Gastroesophageal sphincter (tissue), 4 donors: ENCODE measurements around the gene WDR37. TPM values are rescaled to one million over a fixed set of nuclear protein-coding genes. Genes with fewer than 3 reads are reported as not detected.
A peak's percentile ranks its signal among the peaks of the same experiment; 100 is the strongest.

ENCODE experiments used
- ATAC-seq: fragments of 150-250 bp; one replicate; pipeline ENCODE4 v1.9.1; 2016; ENCODE audit warnings: mild to moderate bottlenecking, moderate library complexity
- H3K27ac ChIP-seq, 4 donors: fragments of 200-600 bp; sonication (generic) in 3 of 4; 1 replicate in 3 of 4; 2 replicates in 1 of 4; pipeline ENCODE4 v1.5.1; 2016 to 2019
- H3K27me3 ChIP-seq: fragments of 200-600 bp; sonication (generic); one replicate; pipeline ENCODE4 v1.5.1; 2019
- H3K36me3 ChIP-seq, 2 donors: fragments of 200-600 bp; sonication (generic); one replicate each; pipeline ENCODE4 v1.5.1; 2019; ENCODE audit warnings: control low read depth in 1 of 2
- H3K4me1 ChIP-seq, 3 donors: fragments of 200-600 bp; sonication (generic); 1 replicate in 2 of 3; 2 replicates in 1 of 3; pipeline ENCODE4 v1.5.1; 2016 to 2019; ENCODE audit warnings: control low read depth in 2 of 3
- H3K4me3 ChIP-seq, 2 donors: fragments of 200-600 bp; sonication (generic); one replicate each; pipeline ENCODE4 v1.5.1; 2019; ENCODE audit warnings: mild to moderate bottlenecking in 1 of 2, moderate library complexity in 1 of 2
- H3K9me3 ChIP-seq, 3 donors: fragments of 200-600 bp; sonication (generic); one replicate each; pipeline ENCODE4 v1.5.1; 2017 to 2019; ENCODE audit warnings: control low read depth in 2 of 3
- EP300 ChIP-seq: sonication (generic); formaldehyde crosslinking; IDR thresholded peaks from one replicate; pipeline ENCODE4 v1.6.1; 2017; ENCODE audit warnings: antibody characterized with exemption, mild to moderate bottlenecking
- POLR2A ChIP-seq, 2 donors: fragments of 450-650 bp; IDR thresholded peaks; one replicate each; pipeline ENCODE4 v1.6.1; 2017; ENCODE audit warnings: antibody characterized with exemption in 2 of 2, mild to moderate bottlenecking in 2 of 2, moderate library complexity in 1 of 2
- POLR2AphosphoS5 ChIP-seq: sonication (generic); formaldehyde crosslinking; IDR thresholded peaks from one replicate; pipeline ENCODE4 v1.6.1; 2017; ENCODE audit warnings: antibody characterized with exemption
- WGBS, 2 donors: methylation state at CpG; one replicate each; pipeline ENCODE4 v1.1.5; 2018; ENCODE audit warnings: low coverage in 1 of 2; 5-methylcytosine and 5-hydroxymethylcytosine counted together
- total RNA-seq, 4 donors: library from RNA; depleted of rRNA; stranded (reverse); fragments of >200 nt; gene quantifications; one replicate each; pipeline ENCODE4 v1.1.0, GENCODE V29; 2016
- TF ChIP-seq, protein P1 (sequence below), 4 experiments: fragments of 200-600 bp in 2 of 4; fragments of 450-650 bp in 2 of 4; sonication (generic) in 1 of 4; IDR thresholded peaks; one replicate each; pipeline ENCODE4 v1.5.1; 2017 to 2019; ENCODE audit warnings: antibody characterized with exemption in 4 of 4, mild to moderate bottlenecking in 2 of 4, moderate library complexity in 2 of 4

The WDR37 gene
- total RNA-seq, 4 donors from 2014 or later: 11.4 to 16.7 (median 13.9) TPM

DNA sequence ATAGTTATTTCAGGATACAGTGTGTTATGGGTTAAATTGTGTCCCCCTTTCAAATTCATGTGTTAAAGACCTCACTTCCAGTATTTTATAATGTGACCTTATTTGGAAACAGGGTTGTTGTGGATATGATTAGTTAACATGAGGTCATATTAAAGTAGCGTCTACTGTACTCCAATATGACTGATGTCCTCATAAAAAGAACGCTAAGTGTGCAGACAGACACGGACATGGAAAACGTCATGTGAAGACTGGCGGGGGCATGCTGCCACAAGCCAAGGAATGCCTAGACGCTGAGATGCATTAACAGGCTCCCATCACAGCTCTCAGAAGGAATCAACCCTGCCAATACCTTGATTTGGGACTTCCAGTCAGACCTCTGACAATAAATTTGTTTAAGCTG lies 1.5 kb upstream of the WDR37 start:
- Histone ChIP-seq H3K27me3 (no peaks in the 10 kb centered on the region), H3K27ac (peak overlapping the region in 1 of 4 donors; percentile 97), H3K36me3 (peaks cover 0 to 27% of the 10 kb centered on the region in 2 donors), H3K9me3 (no peaks in the 10 kb centered on the region), H3K4me3 (peak overlapping the region in 1 of 2 donors; percentile 96), H3K4me1 (peaks cover 3 to 86% (median 25%) of the 10 kb centered on the region in 3 donors)
- TF ChIP-seq EP300 (no peak), POLR2AphosphoS5 (no peak), POLR2A (IDR thresholded peaks at IDR 0.05) (no peak)
- TF ChIP-seq, protein P1, sequence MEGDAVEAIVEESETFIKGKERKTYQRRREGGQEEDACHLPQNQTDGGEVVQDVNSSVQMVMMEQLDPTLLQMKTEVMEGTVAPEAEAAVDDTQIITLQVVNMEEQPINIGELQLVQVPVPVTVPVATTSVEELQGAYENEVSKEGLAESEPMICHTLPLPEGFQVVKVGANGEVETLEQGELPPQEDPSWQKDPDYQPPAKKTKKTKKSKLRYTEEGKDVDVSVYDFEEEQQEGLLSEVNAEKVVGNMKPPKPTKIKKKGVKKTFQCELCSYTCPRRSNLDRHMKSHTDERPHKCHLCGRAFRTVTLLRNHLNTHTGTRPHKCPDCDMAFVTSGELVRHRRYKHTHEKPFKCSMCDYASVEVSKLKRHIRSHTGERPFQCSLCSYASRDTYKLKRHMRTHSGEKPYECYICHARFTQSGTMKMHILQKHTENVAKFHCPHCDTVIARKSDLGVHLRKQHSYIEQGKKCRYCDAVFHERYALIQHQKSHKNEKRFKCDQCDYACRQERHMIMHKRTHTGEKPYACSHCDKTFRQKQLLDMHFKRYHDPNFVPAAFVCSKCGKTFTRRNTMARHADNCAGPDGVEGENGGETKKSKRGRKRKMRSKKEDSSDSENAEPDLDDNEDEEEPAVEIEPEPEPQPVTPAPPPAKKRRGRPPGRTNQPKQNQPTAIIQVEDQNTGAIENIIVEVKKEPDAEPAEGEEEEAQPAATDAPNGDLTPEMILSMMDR (IDR thresholded peaks at IDR 0.05): no peak
- no peak for ATAC-seq
- WGBS, 2 donors: 28 to 43% methylated on average over 4 to 6 of the region's 6 CpGs

DNA sequence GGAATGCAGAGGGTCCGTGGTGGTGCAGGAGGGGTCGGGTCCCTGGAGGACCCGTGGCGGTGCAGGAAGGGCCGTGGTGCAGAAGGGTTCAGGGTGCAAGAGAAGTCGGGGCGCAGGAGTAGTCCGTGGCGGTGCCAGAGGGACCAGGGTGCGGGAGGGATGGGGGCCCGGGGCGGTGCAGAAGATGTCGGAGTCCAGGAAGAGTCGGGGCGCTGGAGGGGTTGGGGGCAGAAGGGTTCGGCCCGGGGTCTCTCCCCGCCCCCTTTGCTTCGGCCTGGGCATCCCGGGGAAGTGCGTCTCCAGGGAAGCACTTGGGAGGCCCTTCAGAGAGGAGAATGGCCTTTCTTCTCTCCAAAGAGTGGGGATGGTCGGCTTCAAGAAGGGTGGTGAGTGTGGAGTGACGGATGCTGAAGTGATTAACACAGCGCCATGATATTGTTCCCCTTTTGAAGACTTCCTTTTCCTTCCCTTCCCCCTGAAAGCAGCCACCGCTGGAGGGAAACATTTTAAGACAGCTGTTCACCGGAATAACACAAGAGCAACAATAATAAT lies 997 bp downstream of the WDR37 start:
- peak overlapping the region; percentile 97 to 100 (median 99) for H3K27ac ChIP-seq
- ATAC-seq: peak; percentile 2
- H3K36me3 ChIP-seq: peaks cover 0 to 19% of the 10 kb centered on the region in 2 donors
- H3K9me3 ChIP-seq: no peaks in the 10 kb centered on the region
- peak overlapping the region; percentile 96 to 97 for H3K4me3 ChIP-seq
- peaks cover 3 to 82% (median 13%) of the 10 kb centered on the region in 3 donors for H3K4me1 ChIP-seq
- 1 to 2% methylated on average over 18 to 24 of the region's 26 CpGs for WGBS, 2 donors
- TF ChIP-seq, protein P1 (IDR thresholded peaks at IDR 0.05): no peak
- TF ChIP-seq POLR2AphosphoS5 (no peak), EP300 (no peak), POLR2A (IDR thresholded peaks at IDR 0.05) (no peak)
- no peaks in the 10 kb centered on the region for H3K27me3 ChIP-seq

DNA sequence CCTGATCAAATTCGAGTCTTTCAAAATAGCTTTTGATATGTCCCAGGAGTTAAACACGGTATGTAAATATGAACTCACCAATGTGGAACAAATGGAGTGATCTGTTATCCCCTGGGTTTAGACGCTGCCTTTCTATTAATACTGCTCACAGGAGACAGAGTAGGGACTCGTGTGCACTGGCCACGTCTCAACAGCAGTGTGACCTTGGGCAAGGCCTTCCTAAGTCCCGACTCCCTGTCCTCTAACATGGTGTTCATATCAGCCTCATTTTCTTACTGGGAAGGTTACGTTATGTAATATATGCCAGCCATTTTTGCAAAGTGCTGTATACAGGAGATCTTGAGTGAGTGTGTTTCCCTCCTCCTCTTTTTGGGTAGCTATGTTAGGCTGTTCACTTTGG lies 1.8 kb downstream of the WDR37 start:
- Histone ChIP-seq H3K27me3 (no peaks in the 10 kb centered on the region), H3K4me3 (no peak overlapping the region), H3K4me1 (peaks cover 3 to 78% (median 13%) of the 10 kb centered on the region in 3 donors), H3K9me3 (no peaks in the 10 kb centered on the region), H3K27ac (no peak overlapping the region), H3K36me3 (peaks cover 0 to 11% of the 10 kb centered on the region in 2 donors)
- WGBS, 2 donors: 53 to 69% methylated on average over 3 to 6 of the region's 7 CpGs
- TF ChIP-seq POLR2A (IDR thresholded peaks at IDR 0.05) (no peak), POLR2AphosphoS5 (no peak), EP300 (no peak)
- TF ChIP-seq, protein P1 (IDR thresholded peaks at IDR 0.05): no peak
- ATAC-seq: no peak

DNA sequence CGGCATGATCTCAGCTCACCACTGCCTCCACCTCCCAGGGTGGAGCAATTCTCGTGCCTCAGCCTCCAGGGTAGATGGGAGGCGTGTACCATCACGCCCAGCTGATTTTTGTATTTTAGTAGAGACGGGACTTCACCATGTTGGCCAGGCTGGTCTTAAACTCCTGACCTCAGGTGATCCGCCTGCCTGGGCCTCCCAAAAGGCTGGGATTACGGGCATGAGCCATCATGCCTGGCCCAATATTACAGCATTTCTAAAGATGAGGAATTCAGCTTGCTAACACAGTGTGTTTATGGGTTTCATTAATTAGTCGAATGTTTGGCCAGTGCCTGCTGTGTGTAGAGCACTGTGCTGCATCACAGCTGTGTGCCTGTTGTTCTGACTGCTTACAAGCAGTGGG lies 3.7 kb downstream of the WDR37 start:
- H3K4me1 ChIP-seq: peaks cover under 1 to 61% (median 5%) of the 10 kb centered on the region in 3 donors
- H3K4me3 ChIP-seq: no peak overlapping the region
- H3K36me3 ChIP-seq: peaks cover 0 to 13% of the 10 kb centered on the region in 2 donors
- 90 to 100% methylated on average over 2 to 5 of the region's 8 CpGs for WGBS, 2 donors
- no peak overlapping the region for H3K27ac ChIP-seq
- H3K27me3 ChIP-seq: no peaks in the 10 kb centered on the region
- TF ChIP-seq, protein P1 (IDR thresholded peaks at IDR 0.05): no peak
- no peak for TF ChIP-seq POLR2A (IDR thresholded peaks at IDR 0.05)
- no peak for TF ChIP-seq EP300
- TF ChIP-seq POLR2AphosphoS5: no peak
- H3K9me3 ChIP-seq: no peaks in the 10 kb centered on the region
- ATAC-seq: no peak
